ENCODE data around the gene ABCC9.

ABCC9 gene

DNA sequence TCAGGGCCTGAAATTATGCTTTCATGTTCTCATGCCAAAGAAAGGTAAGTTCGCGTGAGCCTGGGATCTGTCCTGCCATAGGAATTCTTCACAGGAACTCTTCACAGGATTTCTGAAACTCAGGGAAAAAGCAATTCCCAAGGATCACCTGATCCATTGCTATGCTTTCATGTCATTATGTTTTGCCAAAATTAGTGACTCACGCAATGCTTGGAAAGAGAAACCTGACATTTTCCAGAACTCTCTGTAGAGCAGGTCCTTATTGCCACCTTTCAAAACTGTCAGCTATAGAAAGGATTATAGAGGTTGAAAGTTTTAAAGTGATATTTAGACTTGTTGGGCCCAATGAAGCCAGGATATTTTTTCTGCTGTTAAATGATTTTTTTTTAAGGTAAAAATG, 160.4 kb downstream of the ABCC9 start:
- in situ Hi-C loops (cut with HindIII; ENCODE audit: low sequenced_read_pairs), result no loop called here
- TF ChIP-seq, protein P1, sequence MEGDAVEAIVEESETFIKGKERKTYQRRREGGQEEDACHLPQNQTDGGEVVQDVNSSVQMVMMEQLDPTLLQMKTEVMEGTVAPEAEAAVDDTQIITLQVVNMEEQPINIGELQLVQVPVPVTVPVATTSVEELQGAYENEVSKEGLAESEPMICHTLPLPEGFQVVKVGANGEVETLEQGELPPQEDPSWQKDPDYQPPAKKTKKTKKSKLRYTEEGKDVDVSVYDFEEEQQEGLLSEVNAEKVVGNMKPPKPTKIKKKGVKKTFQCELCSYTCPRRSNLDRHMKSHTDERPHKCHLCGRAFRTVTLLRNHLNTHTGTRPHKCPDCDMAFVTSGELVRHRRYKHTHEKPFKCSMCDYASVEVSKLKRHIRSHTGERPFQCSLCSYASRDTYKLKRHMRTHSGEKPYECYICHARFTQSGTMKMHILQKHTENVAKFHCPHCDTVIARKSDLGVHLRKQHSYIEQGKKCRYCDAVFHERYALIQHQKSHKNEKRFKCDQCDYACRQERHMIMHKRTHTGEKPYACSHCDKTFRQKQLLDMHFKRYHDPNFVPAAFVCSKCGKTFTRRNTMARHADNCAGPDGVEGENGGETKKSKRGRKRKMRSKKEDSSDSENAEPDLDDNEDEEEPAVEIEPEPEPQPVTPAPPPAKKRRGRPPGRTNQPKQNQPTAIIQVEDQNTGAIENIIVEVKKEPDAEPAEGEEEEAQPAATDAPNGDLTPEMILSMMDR (IDR thresholded peaks at IDR 0.05; ENCODE audit: low read depth, low read length), result no peak

DNA sequence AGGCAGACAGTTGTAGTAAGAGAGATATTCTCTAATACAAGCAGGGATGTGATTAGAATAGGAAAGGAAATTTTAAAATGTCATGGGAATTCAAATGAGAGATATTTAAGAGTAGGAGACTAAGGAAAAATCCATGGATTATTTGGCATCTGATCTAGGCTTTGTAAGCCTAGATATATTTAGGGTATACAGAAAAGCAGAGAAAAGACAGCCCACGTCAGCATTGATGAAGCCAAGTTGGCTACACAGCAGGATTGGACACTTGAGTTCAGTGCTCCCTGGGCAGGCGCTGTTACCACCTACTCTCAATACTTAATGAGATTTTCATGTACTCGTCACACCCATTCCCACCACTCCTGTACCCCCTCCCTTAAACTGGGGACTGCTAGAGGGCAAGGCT, 165.1 kb downstream of the ABCC9 start:
- DNase-seq (ENCODE audit: low read depth, low spot score), result no peak
- in situ Hi-C loops (cut with HindIII; ENCODE audit: low sequenced_read_pairs), result no loop called here
- TF ChIP-seq, protein P1 (IDR thresholded peaks at IDR 0.05; ENCODE audit: low read depth, low read length), result no peak
- no peak overlapping the region for H3K4me3 ChIP-seq (ENCODE audit: low read depth, low read length)

More for the DNA sequence above, 160.4 kb downstream of the ABCC9 start:
- no peak for DNase-seq (ENCODE audit: low read depth, low spot score)
- no peak overlapping the region for H3K4me3 ChIP-seq (ENCODE audit: low read depth, low read length)

DNA sequence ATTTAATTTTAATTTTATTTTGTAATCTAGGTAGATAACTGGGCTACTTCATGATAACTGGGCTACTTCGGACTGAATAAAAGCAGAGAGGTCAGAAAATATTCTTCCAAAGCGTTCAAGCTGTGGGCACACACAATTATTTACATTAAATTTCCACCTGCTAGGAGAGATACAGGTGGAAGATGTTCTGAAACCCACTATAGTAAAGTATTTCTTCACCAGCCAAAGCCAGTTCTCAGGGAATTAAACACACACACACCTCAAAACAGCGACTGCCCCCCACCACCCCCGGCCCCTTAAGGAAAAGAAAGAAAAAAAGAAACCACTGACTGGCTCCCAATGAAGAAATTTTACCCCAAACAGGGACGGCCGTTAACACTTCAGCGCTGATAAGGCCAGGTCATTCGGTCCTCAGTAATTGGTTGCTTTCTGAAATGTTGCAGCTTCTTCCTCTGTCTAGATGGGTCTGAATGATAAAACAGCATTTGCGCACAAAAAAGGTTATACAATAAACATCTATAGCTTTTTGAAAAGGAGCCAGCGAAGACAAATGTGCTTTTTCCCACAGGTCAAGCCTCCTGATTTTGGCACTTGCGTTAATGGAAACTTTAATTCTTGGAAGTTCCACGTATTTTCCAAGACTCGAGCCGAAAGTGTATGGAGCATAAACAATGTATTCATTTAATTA, 165.9 kb downstream of the ABCC9 start:
- no peak for DNase-seq (ENCODE audit: low read depth, low spot score)
- peak overlapping the region; percentile 51 for H3K4me3 ChIP-seq (ENCODE audit: low read depth, low read length)
- TF ChIP-seq, protein P1 (IDR thresholded peaks at IDR 0.05; ENCODE audit: low read depth, low read length), result no peak
- in situ Hi-C loops (cut with HindIII; ENCODE audit: low sequenced_read_pairs), result no loop called here

DNA sequence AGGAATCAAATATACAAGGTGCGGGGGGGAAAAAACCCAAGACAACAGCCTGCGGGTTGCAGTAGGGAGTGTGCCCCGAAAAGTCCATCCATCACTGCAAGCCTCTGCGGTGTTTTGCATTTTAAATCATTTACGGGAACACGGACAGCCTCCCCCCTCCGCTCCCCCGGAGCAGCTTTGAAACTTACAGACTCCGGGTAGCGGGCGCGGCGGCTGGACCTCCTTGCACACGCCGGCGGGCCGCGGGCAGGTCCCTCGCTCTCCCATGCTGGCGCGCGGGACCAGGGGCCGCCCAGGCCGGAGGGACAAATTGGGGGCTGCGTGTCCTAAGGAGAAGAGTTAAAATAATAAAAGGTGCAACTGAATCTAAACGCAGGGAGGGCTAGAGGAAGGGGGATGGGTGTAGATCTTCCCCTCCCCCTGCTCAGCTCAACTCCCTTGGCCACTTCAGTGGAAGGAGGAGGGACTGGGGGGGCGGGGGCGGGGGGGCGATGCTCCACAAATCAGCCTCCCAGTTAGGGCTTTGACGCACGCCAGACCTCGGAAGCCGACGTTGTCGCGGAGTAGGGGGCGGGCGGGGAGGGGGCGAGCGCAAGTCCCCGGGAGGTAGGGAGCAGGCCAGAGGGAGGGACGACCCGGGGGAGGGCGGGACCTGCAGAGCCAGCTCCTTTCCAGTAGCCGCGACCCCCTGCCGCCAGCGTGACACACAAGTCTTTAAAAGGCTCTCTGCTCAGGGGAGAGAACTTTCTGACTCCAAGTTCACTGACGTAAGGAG, 166.7 kb downstream of the ABCC9 start, which contains the start of gene KCNJ8:
KCNJ8 (minus strand) TSS at position 349 of the 775 bp plus-strand sequence. CDS start 1,090 bp downstream, outside the sequence.
- peak; percentile 64 for DNase-seq (ENCODE audit: low read depth, low spot score)
- TF ChIP-seq, protein P1 (IDR thresholded peaks at IDR 0.05; ENCODE audit: low read depth, low read length), result no peak
- peak within 1 kb of the TSS; percentile 51 for H3K4me3 ChIP-seq (ENCODE audit: low read depth, low read length)
- in situ Hi-C loops (cut with HindIII; ENCODE audit: low sequenced_read_pairs), result no loop called here

DNA sequence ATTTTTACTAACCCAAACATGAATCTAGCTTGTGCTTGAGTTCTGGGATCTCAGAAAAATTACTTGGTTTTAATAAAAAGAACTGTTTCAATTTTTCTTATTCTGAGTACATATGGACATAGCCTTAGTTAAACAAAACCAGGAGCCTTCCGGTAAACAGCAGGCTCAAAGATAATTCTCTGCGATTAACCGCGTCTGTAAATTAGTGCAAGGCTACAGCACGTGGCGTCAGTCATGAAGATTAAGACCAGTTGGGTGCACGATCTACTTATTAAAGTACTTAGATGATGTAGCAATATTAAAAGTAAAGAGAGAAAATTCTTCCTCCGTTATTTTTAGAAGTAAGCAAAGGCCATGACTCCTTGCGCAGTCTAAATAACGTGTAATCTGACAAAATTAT, 167.4 kb downstream of the ABCC9 start:
- TF ChIP-seq, protein P1 (IDR thresholded peaks at IDR 0.05; ENCODE audit: low read depth, low read length), result no peak
- DNase-seq (ENCODE audit: low read depth, low spot score), result peak; percentile 18
- in situ Hi-C loops (cut with HindIII; ENCODE audit: low sequenced_read_pairs), result no loop called here
- peak overlapping the region; percentile 51 for H3K4me3 ChIP-seq (ENCODE audit: low read depth, low read length)

DNA sequence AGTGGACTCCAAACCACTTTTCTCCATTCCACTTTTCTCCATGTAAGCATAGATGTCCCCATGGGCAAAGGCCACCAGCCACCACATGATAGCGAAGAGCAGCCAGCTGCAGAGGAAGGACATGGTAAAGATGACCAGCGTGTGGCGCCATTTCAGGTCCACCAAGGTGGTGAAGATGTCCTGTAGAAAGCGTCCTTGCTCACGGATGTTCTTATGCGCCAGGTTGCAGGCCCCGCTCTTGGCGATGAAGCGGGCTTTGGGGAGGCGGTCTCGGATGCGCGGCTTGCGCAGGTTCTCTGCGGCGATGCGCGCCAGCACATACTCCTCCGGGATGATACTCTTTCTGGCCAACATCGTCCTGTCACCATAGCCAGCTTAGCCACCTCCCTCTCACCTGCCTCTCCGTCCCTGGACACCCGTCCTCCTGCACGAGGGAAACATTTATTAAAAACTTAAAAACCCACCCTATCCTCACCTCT, 167.9 kb downstream of the ABCC9 start:
- no peak for DNase-seq (ENCODE audit: low read depth, low spot score)
- in situ Hi-C loops (cut with HindIII; ENCODE audit: low sequenced_read_pairs), result no loop called here
- H3K4me3 ChIP-seq (ENCODE audit: low read depth, low read length), result peak overlapping the region; percentile 51
- TF ChIP-seq, protein P1 (IDR thresholded peaks at IDR 0.05; ENCODE audit: low read depth, low read length), result peak; percentile 34

All from astrocyte of the spinal cord (primary cell).